Activated CD8-positive, alpha-beta memory T cell treated with anti-CD3 and anti-CD28 coated beads for 1 hour (primary cell): ENCODE measurements around the gene LGALS7B.
"Not testable (repeated sequence)": the region's sequence is repeated elsewhere in the genome, so short reads cannot be mapped to it uniquely, and the experiment has no call there.

Experiments
- DNase-seq, 2 donors: peaks; one replicate each; pipeline ENCODE4 v3.0.0-alpha.2; 2020; ENCODE audit warnings: low read depth in 1 of 2; ENCODE audit errors: extremely low read depth in 1 of 2

Gene LGALS7B

GRCh38 chr19:38793671-38794070 is 4.7 kb downstream of the LGALS7B start:
- no peak for DNase-seq

DNA sequence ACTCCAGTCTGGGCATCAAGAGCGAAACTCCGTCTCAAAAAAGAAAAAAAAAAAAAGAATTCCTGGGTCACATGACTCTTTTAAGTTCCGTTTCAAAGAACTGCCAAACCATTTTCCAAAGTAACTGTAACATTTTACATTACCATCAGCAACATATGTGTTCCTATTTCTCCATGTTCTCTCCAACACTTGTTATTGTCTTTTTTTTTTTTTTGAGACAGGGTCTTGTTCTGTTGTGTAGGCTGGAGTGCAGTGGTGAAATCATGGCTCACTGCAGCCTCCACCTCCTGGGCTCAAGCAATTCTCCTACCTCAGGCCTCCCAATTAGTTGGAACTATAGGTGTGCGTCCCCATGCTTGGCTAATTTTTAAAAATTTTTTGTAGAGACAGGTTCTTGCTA is 6.5 kb downstream of the LGALS7B start:
- no peak for DNase-seq

DNA sequence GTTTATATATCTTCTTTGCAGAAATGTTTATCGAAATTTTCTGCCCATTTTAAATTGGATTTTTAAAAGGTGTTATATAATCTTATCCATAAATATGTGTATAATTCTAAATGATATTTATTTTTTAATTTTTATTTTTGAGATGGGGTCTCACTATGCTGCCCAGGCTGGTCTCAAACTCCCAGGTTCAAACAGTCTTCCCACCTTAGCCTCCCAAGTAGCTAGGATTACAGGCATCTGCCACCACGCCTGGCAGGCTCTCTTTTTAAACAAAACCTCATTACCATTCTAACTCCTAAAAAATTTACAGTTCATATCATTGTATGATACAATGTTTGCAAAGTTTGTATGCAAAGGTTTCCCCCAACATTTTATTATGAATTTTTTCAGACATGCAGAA is 7.2 kb downstream of the LGALS7B start:
- no peak for DNase-seq

DNA sequence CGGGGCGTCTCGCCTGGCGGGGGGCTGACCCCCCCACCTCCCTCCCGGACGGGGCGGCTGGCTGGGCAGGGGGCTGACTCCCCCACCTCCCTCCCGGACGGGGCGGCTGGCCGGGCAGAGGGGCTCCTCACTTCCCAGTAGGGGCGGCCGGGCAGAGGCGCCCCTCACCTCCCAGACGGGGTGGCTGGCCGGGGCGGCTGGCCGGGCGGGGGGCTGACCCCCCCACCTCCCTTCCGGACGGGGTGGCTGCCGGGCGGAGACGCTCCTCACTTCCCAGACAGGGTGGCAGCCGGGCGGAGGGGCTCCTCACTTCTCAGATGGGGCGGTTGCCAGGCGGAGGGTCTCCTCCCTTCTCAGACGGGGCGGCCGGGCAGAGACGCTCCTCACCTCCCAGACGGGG is 8.8 kb downstream of the LGALS7B start:
- not testable (repeated sequence) for DNase-seq

- no peak for DNase-seq
Observed at GRCh38 chr19:38799104-38799503, 10.1 kb downstream of the LGALS7B start.

DNA sequence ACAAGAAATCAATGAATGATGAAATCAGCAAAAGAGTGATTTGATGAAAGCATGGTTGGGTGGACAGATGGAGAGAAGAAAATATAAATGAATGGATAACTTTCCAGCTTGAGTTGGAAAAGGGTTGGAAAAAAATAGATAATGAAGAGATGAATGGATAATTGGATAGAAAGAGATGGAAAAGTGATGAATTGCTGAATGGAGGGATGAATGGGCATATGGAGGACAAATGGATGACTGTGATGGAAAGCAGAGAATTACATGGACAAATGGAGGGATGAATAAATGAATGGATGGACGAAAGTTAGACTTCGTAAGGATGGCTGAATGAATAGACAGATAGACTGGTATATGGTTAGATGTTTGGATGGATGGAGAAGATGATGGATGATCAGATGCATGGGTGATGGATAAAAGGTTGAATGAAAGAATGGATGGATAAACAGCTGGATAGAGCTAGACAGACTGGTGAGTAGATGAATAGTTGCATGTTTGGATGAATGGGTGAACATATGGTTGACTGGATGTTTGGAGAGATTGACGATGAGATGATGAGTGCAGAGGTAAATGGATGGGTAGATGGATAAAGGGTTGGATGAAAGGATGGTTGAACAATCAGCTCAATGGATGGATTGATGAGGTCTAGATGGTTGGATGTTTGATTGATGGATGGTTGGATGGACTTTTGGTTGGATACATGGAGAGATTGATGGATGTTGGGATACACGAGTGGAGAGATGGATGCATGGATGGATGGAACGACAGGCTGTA is 11.8 kb downstream of the LGALS7B start:
- no peak for DNase-seq

DNA sequence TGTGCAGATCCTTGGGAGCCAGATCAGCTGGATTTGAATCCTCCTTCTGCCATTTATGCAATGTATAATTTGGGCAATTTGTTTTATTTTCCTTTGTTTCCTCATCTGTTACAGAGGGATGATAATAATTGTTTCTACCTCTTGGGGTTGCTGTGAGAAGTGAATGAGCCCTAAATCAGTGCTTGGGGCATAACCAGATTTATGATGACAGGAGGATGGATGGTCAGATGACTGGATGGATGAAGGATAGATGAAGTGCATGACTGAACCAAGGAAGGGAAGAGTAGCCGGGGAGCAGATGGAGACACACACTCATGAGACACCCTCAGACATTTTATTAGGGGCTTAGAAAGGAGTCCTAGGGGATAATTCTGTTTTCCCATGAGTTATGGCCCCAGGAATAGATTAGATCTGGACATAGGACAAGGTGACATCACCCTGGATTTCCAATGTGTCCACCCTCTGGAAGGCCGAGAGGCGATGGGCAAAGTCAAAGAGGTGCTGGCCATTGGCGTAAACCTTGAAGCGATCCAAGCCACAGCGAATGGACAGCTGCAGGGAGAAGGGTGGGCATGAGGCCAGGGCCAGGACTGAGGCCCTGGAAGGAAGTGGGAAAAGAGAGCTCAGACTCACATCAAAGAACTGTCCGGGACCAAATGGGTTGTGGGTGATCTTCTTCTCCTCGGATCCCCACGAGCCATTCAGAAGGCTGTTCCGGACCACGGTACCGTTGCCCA is 12.5 kb downstream of the LGALS7B start:
- DNase-seq = no peak

- no peak for DNase-seq
Observed at GRCh38 chr19:38803543-38803942, 14.5 kb downstream of the LGALS7B start.

DNA sequence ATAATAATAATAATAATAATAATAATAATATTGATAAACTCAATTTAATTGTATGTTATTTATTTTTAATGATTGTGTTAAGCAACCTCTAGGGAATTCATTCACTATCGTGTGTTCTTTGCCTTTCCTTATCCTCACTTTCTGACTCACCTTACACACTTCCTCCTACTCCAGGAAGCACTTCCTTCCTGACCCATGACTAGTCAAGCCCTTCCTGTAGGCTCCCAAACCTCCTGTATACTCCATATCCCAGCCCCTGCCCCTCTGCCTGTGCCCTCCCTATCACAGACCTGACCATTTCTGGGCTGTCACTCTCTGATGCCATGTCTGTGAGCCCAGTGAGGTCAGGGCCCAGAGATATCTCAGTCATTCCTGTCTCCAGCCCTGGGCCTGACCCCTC is 16.2 kb downstream of the LGALS7B start:
- no peak for DNase-seq

- no peak for DNase-seq
Observed at GRCh38 chr19:38806371-38806770, 17.4 kb downstream of the LGALS7B start.

- DNase-seq = not testable (repeated sequence)
Observed at GRCh38 chr19:38807374-38808098, 18.5 kb downstream of the LGALS7B start.

- no peak for DNase-seq
Observed at GRCh38 chr19:38808741-38809140, 19.7 kb downstream of the LGALS7B start.

GRCh38 chr19:38809592-38810252 is 20.7 kb downstream of the LGALS7B start:
- DNase-seq = no peak

GRCh38 chr19:38812009-38812840 is 23.2 kb downstream of the LGALS7B start:
- no peak for DNase-seq

DNA sequence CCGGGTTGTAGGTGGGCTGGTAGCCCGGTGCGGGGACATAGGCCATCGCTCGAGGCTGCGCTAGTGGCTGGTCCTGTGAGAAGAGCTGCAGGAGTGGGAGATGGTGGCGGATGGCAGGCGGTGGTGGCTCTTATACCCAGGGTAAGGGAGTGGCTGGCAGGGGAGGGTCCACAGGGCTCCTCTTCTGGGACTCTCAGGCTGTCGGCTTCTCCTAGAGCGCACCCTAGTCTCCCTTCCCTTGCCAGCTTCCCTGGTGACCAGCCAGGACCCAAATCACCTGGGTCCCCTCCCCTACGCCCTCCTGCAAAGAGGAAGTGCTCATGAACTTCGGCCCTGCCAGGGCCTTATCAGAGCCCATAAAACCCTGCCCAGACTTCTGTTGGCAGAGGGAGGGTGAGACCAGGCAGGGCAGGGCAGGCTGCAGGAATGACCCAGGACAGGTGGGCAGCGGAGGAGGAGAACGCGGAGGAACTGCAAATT is 23.9 kb downstream of the LGALS7B start, which contains the start of gene LGALS4:
Gene LGALS4, minus strand, starts transcription at position 105 of the 480 bp plus-strand sequence. Its CDS starts 59 bp downstream, at position 46.
- DNase-seq = no peak

DNA sequence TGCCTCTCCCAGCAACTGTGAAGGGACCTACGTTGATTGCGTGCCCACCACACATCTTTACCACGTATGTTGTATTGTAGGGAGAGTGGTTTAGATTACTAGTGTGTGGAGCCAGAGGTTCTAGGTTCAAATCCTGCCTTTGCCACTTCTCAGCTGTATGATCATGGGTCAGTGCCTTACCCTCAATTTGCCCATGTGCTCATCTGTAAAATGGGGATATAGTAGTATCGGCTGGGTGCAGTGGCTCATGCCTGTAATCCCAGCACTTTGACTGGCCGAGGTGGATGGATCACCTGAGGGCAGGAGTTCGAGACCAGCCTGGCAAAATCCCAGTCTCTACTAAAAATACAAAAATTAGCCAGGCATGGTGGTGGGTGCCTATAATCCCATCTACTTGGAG is 24.3 kb downstream of the LGALS7B start:
- DNase-seq = no peak

GRCh38 chr19:38813932-38814331 is 24.9 kb downstream of the LGALS7B start:
- DNase-seq = not testable (repeated sequence)

DNA sequence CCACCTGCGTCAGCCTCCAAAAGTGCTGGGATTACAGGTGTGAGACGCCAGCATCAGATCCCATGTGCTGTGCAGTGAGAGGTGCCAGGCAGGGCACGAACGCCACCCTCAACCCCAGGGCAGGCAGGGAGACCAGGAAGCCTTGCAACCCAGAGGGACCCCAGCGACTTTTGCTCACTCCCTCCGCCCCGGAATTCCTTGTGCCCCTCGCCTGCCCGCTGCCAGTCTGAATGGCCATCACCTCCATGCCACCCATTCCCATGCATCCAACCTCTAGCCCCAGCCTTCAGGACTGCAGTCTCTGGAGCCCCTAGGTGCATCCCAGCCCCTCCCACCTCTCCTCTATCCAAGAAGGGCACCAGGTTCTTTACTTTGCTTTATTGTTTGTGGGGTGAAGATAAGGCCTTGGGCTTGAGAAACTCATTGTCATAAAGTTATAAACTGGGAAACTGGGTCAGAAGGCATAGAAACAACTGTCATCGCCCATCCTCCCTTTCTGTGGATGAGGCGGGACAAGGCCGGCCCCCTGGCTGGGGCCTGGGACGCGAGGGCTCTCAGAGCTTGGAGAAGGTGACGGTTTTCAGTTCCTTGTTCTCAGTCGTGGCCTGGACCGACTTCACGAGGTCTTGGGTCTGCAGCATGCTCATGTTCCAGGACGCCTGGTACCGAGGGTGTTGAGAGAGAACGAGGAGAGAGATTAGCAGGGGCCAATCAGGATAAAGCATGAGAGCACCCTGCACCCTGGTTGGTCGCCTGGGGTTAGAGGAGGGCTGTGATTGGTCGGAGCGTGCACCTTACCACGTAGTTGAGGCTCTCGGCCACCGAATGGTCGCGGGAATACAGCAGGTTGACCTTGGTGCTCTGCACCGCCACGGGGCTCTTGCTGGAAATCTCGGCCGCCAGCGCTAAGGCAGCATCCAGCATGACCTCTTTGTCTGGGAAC is 26.3 kb downstream of the LGALS7B start:
- no peak for DNase-seq
